Activated CD4-positive, alpha-beta T cell treated with anti-CD3 and anti-CD28 coated beads, Interleukin-2, amount 50 U/mL, for 16 hours (primary cell): Measurements from ENCODE around the gene PHLDB3.

Experiments
- DNase-seq: peaks from one replicate; pipeline ENCODE4 v3.0.0-alpha.2; 2020

The PHLDB3 gene

GRCh38 chr19:43496960-43497359, 7.6 kb downstream of the PHLDB3 start:
- DNase-seq = no peak

- DNase-seq = no peak
Measured at GRCh38 chr19:43495082-43495481, 9.5 kb downstream of the PHLDB3 start.

- no peak for DNase-seq
Measured at GRCh38 chr19:43490759-43491158, 13.8 kb downstream of the PHLDB3 start.

GRCh38 chr19:43489979-43490599, 14.5 kb downstream of the PHLDB3 start:
- DNase-seq = no peak

- no peak for DNase-seq
Measured at GRCh38 chr19:43489310-43489709, 15.2 kb downstream of the PHLDB3 start.

GRCh38 chr19:43488179-43488578, 16.4 kb downstream of the PHLDB3 start:
- DNase-seq = no peak

GRCh38 chr19:43486412-43486811, 18.1 kb downstream of the PHLDB3 start:
- no peak for DNase-seq

GRCh38 chr19:43485951-43486350, 18.6 kb downstream of the PHLDB3 start:
- DNase-seq = no peak

- DNase-seq = no peak
Measured at GRCh38 chr19:43483281-43483680, 21.3 kb downstream of the PHLDB3 start.

- no peak for DNase-seq
Measured at GRCh38 chr19:43482193-43482592, 22.4 kb downstream of the PHLDB3 start.

- no peak for DNase-seq
Measured at GRCh38 chr19:43481701-43482100, 22.8 kb downstream of the PHLDB3 start.

- no peak for DNase-seq
Measured at GRCh38 chr19:43480574-43480973, 24.0 kb downstream of the PHLDB3 start.

GRCh38 chr19:43479961-43480561, 24.5 kb downstream of the PHLDB3 start:
- no peak for DNase-seq

GRCh38 chr19:43479226-43479625, 25.3 kb downstream of the PHLDB3 start:
- DNase-seq = no peak

- DNase-seq = no peak
Measured at GRCh38 chr19:43478323-43478722, 26.2 kb downstream of the PHLDB3 start.

- DNase-seq = no peak
Measured at GRCh38 chr19:43476606-43477005, 27.9 kb downstream of the PHLDB3 start.

GRCh38 chr19:43474986-43475705, 29.4 kb downstream of the PHLDB3 start:
- peak; percentile 90 for DNase-seq

- DNase-seq = no peak
Measured at GRCh38 chr19:43474487-43474886, 30.1 kb downstream of the PHLDB3 start.

GRCh38 chr19:43471091-43471490, 33.5 kb downstream of the PHLDB3 start:
- DNase-seq = no peak

GRCh38 chr19:43470288-43470687, 34.3 kb downstream of the PHLDB3 start:
- no peak for DNase-seq

- DNase-seq = no peak
Measured at GRCh38 chr19:43469160-43469480, 35.4 kb downstream of the PHLDB3 start.

- DNase-seq = no peak
Measured at GRCh38 chr19:43468354-43469159, 36.0 kb downstream of the PHLDB3 start.

- DNase-seq = no peak
Measured at GRCh38 chr19:43467730-43468129, 36.8 kb downstream of the PHLDB3 start.

GRCh38 chr19:43467276-43467675, 37.3 kb downstream of the PHLDB3 start:
- no peak for DNase-seq
